Measurements from ENCODE around the gene RHO. TPM values are rescaled to one million over a fixed set of nuclear protein-coding genes. Genes with fewer than 3 reads are reported as not detected.

RHO gene
- total RNA-seq, 1 experiment from 2014 or later: not detected

DNA sequence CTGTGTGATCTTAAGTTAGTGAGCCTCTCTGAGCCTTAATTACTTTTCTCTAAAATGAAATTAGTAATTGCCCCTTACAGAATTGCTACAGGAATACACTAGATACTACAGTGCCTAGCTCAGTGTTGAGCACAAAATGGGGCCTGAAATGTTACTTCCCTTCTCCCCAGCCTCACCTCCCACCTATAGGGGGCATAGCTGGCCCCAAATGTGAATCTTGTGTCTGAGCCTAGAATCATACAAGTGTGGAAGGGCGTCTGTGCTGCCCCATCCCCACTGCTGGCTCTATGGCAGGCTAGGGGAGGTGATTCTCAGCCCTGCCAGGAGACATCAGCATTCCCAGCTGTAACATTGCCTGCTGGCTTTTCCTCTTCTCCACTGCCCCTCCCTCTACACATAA, 45.7 kb upstream of the RHO start:
- DNase-seq (ENCODE audit: low read depth, low spot score) (no peak), ATAC-seq (peak; percentile 88)
- no TSS peak for BruUV-seq (replicated peaks)
- Histone ChIP-seq H3K27me3 (ENCODE audit: insufficient read depth, low read length) (no peaks in the 10 kb centered on the region), H4K20me1 (ENCODE audit: insufficient read depth) (no peaks in the 10 kb centered on the region), H3K4me3 (replicated peaks in 1 of 2; ENCODE audit: low read depth in 1 of 2, low read length in 2 of 2) (no peak overlapping the region), H3K9ac (ENCODE audit: low read length) (no peak overlapping the region), H3K4me2 (ENCODE audit: low read length) (no peak overlapping the region), H3K79me2 (ENCODE audit: insufficient read depth, low read length) (no peaks in the 10 kb centered on the region), H3K9me2 (ENCODE audit: insufficient read depth) (no peaks in the 10 kb centered on the region), H3K36me3 (ENCODE audit: control insufficient read depth in 1 of 2, insufficient read depth in 2 of 2, low read length in 2 of 2) (peaks cover 0 to 2% of the 10 kb centered on the region in 2 experiments; a peak in 1 of 4 replicates), H2AFZ (ENCODE audit: low read depth, low read length, poor library complexity, severe bottlenecking) (no peak overlapping the region), H3K9me3 (ENCODE audit: control insufficient read depth in 1 of 2, insufficient read depth in 1 of 2, low read depth in 1 of 2, low read length in 2 of 2) (no peaks in the 10 kb centered on the region), H3K4me1 (ENCODE audit: control insufficient read depth in 1 of 2, insufficient read depth in 2 of 2, low read length in 2 of 2) (no peaks in the 10 kb centered on the region), H3K27ac (ENCODE audit: low read depth, low read length) (no peak overlapping the region)
- TF ChIP-seq EZH2phosphoT487 (IDR thresholded peaks at IDR 0.05; ENCODE audit: borderline replicate concordance): no peak
- TF ChIP-seq, protein P1, sequence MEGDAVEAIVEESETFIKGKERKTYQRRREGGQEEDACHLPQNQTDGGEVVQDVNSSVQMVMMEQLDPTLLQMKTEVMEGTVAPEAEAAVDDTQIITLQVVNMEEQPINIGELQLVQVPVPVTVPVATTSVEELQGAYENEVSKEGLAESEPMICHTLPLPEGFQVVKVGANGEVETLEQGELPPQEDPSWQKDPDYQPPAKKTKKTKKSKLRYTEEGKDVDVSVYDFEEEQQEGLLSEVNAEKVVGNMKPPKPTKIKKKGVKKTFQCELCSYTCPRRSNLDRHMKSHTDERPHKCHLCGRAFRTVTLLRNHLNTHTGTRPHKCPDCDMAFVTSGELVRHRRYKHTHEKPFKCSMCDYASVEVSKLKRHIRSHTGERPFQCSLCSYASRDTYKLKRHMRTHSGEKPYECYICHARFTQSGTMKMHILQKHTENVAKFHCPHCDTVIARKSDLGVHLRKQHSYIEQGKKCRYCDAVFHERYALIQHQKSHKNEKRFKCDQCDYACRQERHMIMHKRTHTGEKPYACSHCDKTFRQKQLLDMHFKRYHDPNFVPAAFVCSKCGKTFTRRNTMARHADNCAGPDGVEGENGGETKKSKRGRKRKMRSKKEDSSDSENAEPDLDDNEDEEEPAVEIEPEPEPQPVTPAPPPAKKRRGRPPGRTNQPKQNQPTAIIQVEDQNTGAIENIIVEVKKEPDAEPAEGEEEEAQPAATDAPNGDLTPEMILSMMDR (IDR thresholded peaks at IDR 0.05 in 2 of 3, conservative IDR thresholded peaks at IDR 0.05 in 1 of 3; ENCODE audit: borderline replicate concordance in 1 of 3, insufficient read depth in 1 of 3, low read depth in 2 of 3, low read length in 2 of 3): peak in 2 of 3 experiments; percentile 46 to 54; a peak in 4 of 6 replicates
- POLR2A ChIA-PET: no interaction called here
- CTCF ChIA-PET: no interaction called here
- intact Hi-C loops (cut with micrococcal nuclease): no loop called here
- RAD21 ChIA-PET (ENCODE audit: low non-redundant PET in 1 of 2, low total read pairs in 2 of 2, uncharacterized antibody in 2 of 2, unreplicated experiment in 2 of 2): interaction anchor here in 1 of 2 experiments (0.8 kb wide), 1 partner anchor 99 kb away, joined by 3 read pairs; no protein-coding TSS in a partner anchor

DNA sequence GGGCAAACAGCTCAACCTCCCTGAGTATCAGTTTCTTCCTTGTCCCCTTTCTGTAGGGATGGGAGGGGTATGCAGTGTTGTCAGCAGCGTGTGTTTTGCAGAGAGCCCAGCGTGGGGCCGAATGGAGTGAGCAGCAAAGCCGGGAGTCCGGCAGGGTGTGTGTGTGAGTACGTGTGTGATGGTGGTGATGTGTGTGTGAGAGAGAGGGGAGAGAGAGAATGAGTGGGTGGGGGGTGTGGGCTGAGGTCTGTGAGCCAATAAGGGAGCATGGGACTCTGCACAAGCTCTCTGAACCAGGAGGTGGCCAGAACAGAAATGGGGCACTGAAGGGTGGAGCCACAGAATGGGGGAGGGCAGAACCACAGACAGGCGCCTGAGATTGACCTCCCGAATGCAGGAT, 44.6 kb upstream of the RHO start:
- intact Hi-C loops (cut with micrococcal nuclease): no loop called here
- H3K9me3 ChIP-seq (ENCODE audit: control insufficient read depth in 1 of 2, insufficient read depth in 1 of 2, low read depth in 1 of 2, low read length in 2 of 2): no peaks in the 10 kb centered on the region
- no TSS peak for BruUV-seq (replicated peaks)

More for the DNA sequence above, 44.6 kb upstream of the RHO start:
- RAD21 ChIA-PET (ENCODE audit: low non-redundant PET in 1 of 2, low total read pairs in 2 of 2, uncharacterized antibody in 2 of 2, unreplicated experiment in 2 of 2): interaction anchor here in 1 of 2 experiments (0.5 kb wide), 1 partner anchor 205 kb away, joined by 3 read pairs; the partner anchor contains the start of gene HMCES
- Histone ChIP-seq H3K36me3 (ENCODE audit: control insufficient read depth in 1 of 2, insufficient read depth in 2 of 2, low read length in 2 of 2) (no peaks in the 10 kb centered on the region), H3K9ac (ENCODE audit: low read length) (no peak overlapping the region), H3K27ac (ENCODE audit: low read depth, low read length) (no peak overlapping the region), H2AFZ (ENCODE audit: low read depth, low read length, poor library complexity, severe bottlenecking) (no peak overlapping the region), H3K27me3 (ENCODE audit: insufficient read depth, low read length) (no peaks in the 10 kb centered on the region), H3K9me2 (ENCODE audit: insufficient read depth) (no peaks in the 10 kb centered on the region), H3K4me1 (ENCODE audit: control insufficient read depth in 1 of 2, insufficient read depth in 2 of 2, low read length in 2 of 2) (no peaks in the 10 kb centered on the region), H3K4me3 (replicated peaks in 1 of 2; ENCODE audit: low read depth in 1 of 2, low read length in 2 of 2) (no peak overlapping the region), H3K4me2 (ENCODE audit: low read length) (no peak overlapping the region), H4K20me1 (ENCODE audit: insufficient read depth) (no peaks in the 10 kb centered on the region), H3K79me2 (ENCODE audit: insufficient read depth, low read length) (no peaks in the 10 kb centered on the region)
- CTCF ChIA-PET: no interaction called here
- POLR2A ChIA-PET: no interaction called here
- no peak for TF ChIP-seq CEBPB (IDR thresholded peaks at IDR 0.05; ENCODE audit: low read depth)
- no peak for TF ChIP-seq TCF7L2 (IDR thresholded peaks at IDR 0.05; ENCODE audit: borderline replicate concordance, extremely low read depth, insufficient read depth, insufficient read length)
- TF ChIP-seq JUND (IDR thresholded peaks at IDR 0.05): no peak
- TF ChIP-seq, protein P2, sequence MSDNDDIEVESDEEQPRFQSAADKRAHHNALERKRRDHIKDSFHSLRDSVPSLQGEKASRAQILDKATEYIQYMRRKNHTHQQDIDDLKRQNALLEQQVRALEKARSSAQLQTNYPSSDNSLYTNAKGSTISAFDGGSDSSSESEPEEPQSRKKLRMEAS (IDR thresholded peaks at IDR 0.05): no peak
- TF ChIP-seq, protein P1 (IDR thresholded peaks at IDR 0.05 in 2 of 3, conservative IDR thresholded peaks at IDR 0.05 in 1 of 3; ENCODE audit: borderline replicate concordance in 1 of 3, insufficient read depth in 1 of 3, low read depth in 2 of 3, low read length in 2 of 3): no peak
- no peak for TF ChIP-seq ZFX (IDR thresholded peaks at IDR 0.05)
- TF ChIP-seq POLR2AphosphoS5 (IDR thresholded peaks at IDR 0.05; ENCODE audit: low read depth, low read length): no peak
- no peak for TF ChIP-seq RAD21 (IDR thresholded peaks at IDR 0.05; ENCODE audit: low read depth)
- TF ChIP-seq CBX3 (IDR thresholded peaks at IDR 0.05; ENCODE audit: low read depth): no peak
- TF ChIP-seq SIN3A (IDR thresholded peaks at IDR 0.05; ENCODE audit: low read depth): no peak
- no peak for TF ChIP-seq EZH2phosphoT487 (IDR thresholded peaks at IDR 0.05; ENCODE audit: borderline replicate concordance)
- TF ChIP-seq ZNF274 (IDR thresholded peaks at IDR 0.05; ENCODE audit: low read depth, low read length): no peak
- TF ChIP-seq SP1 (IDR thresholded peaks at IDR 0.05; ENCODE audit: low read depth): no peak
- ATAC-seq: no peak
- no peak for DNase-seq (ENCODE audit: low read depth, low spot score)

Measured in HCT116 (cell line).